GM18858 (cell line): ENCODE results near the gene OTUD3.
"Not testable (repeated sequence)": the region's sequence is repeated elsewhere in the genome, so short reads cannot be mapped to it uniquely, and the experiment has no call there.

Experiments used
- ATAC-seq: cut with Tn5 transposase; IDR thresholded peaks from one replicate; pipeline ENCODE4 v1.9.1; 2021; ENCODE audit not compliant: unreplicated experiment

The OTUD3 gene

GRCh38 chr1:19909971-19910370 is 27.8 kb downstream of the OTUD3 start:
- no peak for ATAC-seq

- ATAC-seq = no peak
Measured at GRCh38 chr1:19910650-19911049, 28.5 kb downstream of the OTUD3 start.

GRCh38 chr1:19918057-19918456 is 35.9 kb downstream of the OTUD3 start:
- no peak for ATAC-seq

GRCh38 chr1:19920132-19920710 is 38.0 kb downstream of the OTUD3 start:
- no peak for ATAC-seq

GRCh38 chr1:19921310-19921709 is 39.1 kb downstream of the OTUD3 start:
- ATAC-seq = no peak

- no peak for ATAC-seq
Measured at GRCh38 chr1:19922015-19922688, 40.0 kb downstream of the OTUD3 start.

- ATAC-seq = no peak
Measured at GRCh38 chr1:19923137-19923952, 41.1 kb downstream of the OTUD3 start, which contains the start of gene PLA2G2E. PLA2G2E (minus strand) TSS chr1:19923617; CDS start chr1:19923559, 58 bp downstream.

- no peak for ATAC-seq
Measured at GRCh38 chr1:19923953-19924346, 41.8 kb downstream of the OTUD3 start.

- ATAC-seq = no peak
Measured at GRCh38 chr1:19925342-19926070, 43.3 kb downstream of the OTUD3 start.

GRCh38 chr1:19926296-19927129 is 44.3 kb downstream of the OTUD3 start:
- no peak for ATAC-seq

- ATAC-seq = not testable (repeated sequence)
Measured at GRCh38 chr1:19927130-19927421, 44.9 kb downstream of the OTUD3 start.

- ATAC-seq = no peak
Measured at GRCh38 chr1:19932866-19933265, 50.7 kb downstream of the OTUD3 start.

- ATAC-seq = no peak
Measured at GRCh38 chr1:19934336-19934735, 52.1 kb downstream of the OTUD3 start.

GRCh38 chr1:19936061-19936750 is 54.0 kb downstream of the OTUD3 start:
- no peak for ATAC-seq

- ATAC-seq = no peak
Measured at GRCh38 chr1:19938472-19938871, 56.3 kb downstream of the OTUD3 start.

GRCh38 chr1:19940486-19941205 is 58.5 kb downstream of the OTUD3 start:
- ATAC-seq = no peak

- ATAC-seq = no peak
Measured at GRCh38 chr1:19941206-19941568, 59.0 kb downstream of the OTUD3 start.

GRCh38 chr1:19942088-19942487 is 59.9 kb downstream of the OTUD3 start:
- no peak for ATAC-seq

GRCh38 chr1:19942657-19943056 is 60.5 kb downstream of the OTUD3 start:
- ATAC-seq = no peak
